HG02970 (cell line): ENCODE data around the gene ST6GAL2.

Experiments used
- ATAC-seq: cut with Tn5 transposase; IDR thresholded peaks from one replicate; pipeline ENCODE4 v1.9.1; 2021; ENCODE audit warnings: mild to moderate bottlenecking, moderate library complexity, moderate number of reproducible peaks; ENCODE audit not compliant: unreplicated experiment, low FRiP score

Gene ST6GAL2

DNA sequence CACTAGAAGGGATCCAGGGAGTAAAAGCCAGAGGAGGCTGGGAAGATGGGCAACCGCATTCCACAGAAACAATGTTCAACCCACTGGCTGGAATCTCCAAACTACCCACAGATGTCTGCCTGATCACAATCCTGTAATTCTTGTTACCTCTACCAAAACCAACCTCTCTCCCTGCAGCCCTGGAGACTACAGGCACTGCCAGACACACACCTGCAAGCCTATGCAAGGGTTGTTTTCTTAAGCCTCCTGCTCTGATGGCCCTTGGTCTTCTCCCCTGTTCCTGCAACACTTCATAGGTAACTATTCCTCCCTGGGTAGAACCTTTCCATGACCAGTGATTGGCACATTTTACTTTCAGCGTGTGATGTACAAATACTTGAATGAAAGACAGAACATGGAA, 21.9 kb downstream of the ST6GAL2 start:
- no peak for ATAC-seq

DNA sequence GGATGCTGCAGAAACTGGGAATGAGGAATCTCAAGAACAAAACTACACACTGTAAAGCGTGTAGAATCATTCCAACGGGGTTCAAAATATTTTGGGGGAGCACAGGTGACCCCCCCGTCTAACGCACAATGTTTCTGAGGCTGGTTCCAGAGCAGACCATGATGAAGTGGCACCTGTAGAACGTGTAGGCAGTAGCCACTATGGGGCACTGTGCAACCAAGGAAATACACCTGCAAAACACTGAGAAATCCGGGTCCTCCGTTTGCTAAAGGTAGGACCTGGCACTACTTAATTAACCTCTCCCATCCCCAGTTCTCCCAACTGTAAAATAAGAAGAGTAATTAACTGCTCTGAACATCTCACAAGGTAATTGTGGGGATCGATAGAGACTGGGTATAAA, 22.6 kb downstream of the ST6GAL2 start:
- no peak for ATAC-seq

DNA sequence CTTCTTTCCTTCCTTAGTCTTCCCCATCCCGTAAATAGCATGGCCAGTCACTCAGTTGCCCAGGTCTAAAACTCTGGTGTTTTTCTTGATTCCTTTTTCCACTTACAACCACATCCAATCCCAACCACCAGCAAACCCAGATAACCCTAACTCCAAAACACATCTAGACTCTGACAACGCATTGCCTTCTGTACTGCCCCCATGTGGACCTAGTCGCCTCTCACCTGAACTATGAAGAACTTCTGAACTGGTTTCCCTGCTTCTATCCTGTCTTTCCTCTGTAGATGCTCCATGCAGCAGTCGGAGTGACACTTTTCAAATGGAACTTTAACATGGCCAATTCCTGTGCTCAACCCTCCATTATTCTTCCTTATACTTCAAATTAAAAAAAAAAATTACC, 26.5 kb downstream of the ST6GAL2 start:
- ATAC-seq = no peak

DNA sequence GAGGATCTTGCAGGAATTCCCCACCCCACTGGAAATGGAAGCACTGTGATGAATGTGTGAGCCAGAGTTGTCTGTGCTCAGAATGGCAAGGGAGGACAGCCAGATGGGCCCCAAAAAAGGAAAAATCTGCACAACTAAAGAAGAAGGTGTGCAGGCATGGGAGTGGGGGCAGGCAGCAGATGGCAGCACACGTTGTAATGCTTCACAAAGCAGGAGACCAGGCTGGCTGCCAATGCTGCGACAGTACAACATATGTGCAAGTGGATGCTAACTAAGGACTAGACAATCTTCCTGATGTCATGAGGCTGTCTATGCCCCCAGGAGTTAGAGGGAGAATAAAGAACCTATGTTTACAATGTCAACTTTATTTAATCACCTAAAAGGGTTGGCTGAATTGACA, 27.2 kb downstream of the ST6GAL2 start:
- ATAC-seq = no peak

- ATAC-seq = no peak
Observed at GRCh38 chr2:106857882-106858478, 28.0 kb downstream of the ST6GAL2 start.

- ATAC-seq = no peak
Observed at GRCh38 chr2:106853631-106854030, 32.3 kb downstream of the ST6GAL2 start.

- ATAC-seq = no peak
Observed at GRCh38 chr2:106851881-106852501, 34.0 kb downstream of the ST6GAL2 start.

DNA sequence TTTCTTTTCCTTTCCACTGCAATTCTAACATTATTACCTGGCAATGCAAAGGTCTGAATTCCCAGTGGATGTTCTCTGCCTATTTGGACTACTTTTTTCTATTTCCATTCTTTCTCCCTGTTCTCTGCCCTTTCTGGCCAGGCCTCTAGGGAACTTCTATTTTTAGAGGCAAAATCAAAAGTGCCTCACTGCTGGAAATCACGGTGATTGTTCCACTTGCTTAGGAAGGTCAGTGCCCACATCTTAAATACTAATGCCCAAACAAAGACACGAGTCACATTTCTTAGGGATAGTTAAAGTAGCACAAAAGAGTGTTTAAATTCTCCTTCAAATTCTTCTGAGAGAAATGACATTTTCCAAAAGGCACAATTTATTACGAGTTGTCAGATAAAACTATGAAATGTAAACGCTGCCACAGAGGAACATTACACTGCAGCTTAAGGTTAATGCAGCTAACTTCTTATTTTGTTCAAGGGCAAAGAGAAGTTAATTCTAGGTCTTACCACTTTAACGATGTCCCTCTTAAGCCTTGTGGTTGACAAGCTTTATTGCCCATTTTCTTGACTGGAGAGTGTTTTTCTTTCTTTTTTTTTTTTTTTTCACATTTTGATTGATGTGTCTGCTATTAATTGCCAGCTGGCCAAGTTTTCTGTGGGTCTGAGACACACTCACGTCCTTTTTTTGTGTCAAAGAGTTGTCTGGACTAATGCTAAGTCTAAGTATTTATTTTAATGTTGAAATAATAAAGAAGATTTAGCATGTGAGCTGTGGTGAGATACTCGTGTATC, 34.7 kb downstream of the ST6GAL2 start:
- no peak for ATAC-seq

DNA sequence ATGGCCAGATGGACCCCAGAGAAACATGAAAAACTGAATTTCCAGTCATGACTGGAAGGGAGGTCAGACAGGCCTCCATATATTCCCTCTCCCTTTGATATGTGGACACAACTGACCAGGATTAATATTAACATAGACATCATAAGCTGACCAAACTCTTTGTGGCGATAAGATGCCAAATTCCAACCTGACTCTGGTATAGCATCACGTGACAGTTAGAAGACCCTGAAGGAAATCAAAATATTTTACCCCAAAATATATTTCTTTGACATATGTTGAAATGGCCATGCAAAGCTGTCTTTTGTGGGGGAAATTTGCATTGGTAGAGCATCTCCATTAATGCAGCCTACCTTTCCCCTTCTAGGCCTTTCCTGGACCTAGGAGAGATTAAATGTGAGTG, 36.7 kb downstream of the ST6GAL2 start:
- ATAC-seq = no peak

GRCh38 chr2:106847366-106847765, 38.6 kb downstream of the ST6GAL2 start:
- no peak for ATAC-seq

- ATAC-seq = no peak
Observed at GRCh38 chr2:106845716-106846115, 40.3 kb downstream of the ST6GAL2 start.

- ATAC-seq = no peak
Observed at GRCh38 chr2:106843910-106844250, 42.1 kb downstream of the ST6GAL2 start.

- ATAC-seq = no peak
Observed at GRCh38 chr2:106843001-106843909, 42.7 kb downstream of the ST6GAL2 start.

GRCh38 chr2:106841886-106842645, 43.9 kb downstream of the ST6GAL2 start:
- no peak for ATAC-seq

DNA sequence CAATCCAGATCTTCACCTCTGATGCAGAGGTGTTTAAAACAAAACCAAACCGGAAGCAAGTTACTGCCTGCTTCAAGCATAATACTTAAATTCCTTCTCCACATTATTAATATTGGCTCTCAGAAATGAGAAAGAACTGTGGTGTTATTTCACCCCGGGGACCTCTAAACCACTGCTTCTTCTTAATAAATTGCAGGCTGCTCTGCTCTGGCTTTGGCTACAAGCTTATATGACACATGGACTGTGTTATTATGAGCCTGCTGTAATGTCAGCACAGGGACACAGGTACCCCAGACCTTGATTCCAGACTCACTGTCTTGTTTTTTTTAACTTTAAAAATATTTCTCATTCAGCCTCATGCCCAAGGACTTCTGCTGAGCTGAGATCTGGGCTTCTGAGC, 45.1 kb downstream of the ST6GAL2 start:
- no peak for ATAC-seq

DNA sequence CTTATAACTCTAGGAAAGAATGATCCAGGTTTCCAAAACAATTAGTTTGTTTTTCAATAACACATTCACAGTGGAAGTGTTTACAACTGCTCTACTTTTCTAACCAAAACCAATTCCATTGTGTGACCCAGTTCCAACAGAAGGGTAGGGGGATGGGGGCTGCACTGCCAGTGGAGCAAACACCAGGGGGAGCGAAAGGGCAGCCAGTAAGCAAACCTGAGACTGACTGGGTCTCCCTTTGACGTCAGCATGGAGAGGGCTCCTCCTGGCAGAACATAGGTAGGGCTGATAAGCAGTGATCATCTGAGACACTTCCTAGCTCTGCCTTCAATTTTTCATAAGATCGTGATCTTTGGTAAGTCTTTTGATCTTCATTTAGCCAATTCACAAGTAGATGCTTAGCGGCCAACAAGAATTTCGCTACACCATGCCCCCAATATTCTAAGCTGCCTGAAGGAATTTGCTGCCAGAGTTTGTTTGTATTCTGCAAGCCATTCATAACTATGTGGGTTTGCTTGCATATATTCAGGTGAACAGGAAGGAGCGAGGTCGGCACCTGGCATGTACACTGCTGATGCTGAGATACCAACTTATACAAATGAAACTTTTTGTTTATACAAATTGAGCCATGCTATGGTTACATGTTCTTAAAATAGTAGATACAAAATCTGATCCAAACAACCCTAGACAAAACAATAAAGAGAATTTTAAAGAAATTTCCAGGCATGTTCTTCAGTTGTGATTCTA, 45.9 kb downstream of the ST6GAL2 start:
- no peak for ATAC-seq

DNA sequence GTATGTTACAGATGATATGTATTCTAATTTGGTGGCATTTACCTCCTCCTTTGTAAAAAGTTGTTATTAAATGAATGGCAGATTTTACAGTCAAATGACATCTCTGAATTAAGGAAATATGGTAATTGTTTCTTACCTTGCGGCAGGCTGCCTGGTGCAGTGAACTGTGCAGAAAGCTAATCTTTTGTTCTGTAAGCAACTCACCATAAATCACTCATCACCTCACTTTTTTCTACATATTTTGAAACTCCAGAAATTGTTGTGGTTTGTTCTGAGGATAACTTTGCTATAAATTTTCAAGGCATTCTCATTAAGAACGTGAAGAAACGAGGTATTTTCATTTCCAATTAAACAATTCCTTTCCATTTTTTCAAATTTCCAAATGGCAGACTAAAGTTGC, 52.7 kb downstream of the ST6GAL2 start:
- ATAC-seq = no peak

- ATAC-seq = no peak
Observed at GRCh38 chr2:106831816-106832569, 54.0 kb downstream of the ST6GAL2 start.

DNA sequence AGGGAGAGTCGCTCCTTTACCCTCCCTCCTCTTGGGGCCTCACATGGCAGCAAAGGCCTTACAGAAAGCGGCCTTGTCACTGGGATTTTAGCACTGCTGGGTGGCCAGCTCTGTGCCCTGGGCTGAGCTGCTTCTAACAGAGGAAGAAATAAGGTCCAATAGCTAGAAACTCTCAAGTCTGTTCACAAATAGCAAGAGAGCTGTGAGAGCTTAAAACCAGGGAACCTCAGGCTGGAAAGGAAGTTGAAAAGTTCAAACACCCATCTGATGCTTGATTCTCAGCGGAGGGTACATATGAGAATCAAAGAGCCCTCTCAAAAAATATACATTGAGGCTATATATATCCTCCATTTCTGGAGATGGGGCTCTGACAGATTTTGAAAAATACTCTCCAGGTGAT, 54.7 kb downstream of the ST6GAL2 start:
- ATAC-seq = no peak
